Measurements from ENCODE around the gene GMPPA.

GMPPA gene

GRCh38 chr2:219478916-219479315 lies 19.8 kb upstream of the GMPPA start:
- in situ Hi-C loops (cut with HindIII; ENCODE audit: low sequenced_read_pairs) = no loop called here
- TF ChIP-seq CTCF (IDR thresholded peaks at IDR 0.05; ENCODE audit: low read depth, low read length) = no peak
- no peak for DNase-seq (ENCODE audit: low read depth, low spot score)

DNA sequence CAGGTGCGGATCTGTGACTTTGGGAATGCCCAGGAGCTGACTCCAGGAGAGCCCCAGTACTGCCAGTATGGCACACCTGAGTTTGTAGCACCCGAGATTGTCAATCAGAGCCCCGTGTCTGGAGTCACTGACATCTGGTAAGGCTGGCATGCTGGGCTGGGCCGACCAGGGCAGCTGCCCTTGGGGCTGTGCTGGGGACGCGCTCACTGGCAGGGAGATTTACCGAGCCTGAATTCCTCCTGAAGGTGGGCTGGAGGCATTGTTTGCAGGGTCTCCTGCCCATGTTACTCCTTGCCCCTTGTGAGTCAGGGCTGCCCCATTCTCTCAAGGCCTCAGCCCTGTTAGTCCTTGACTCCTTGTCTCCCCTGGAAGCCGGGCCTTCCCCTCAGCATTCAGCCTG lies 18.7 kb upstream of the GMPPA start:
- DNase-seq (ENCODE audit: low read depth, low spot score) = no peak
- TF ChIP-seq CTCF (IDR thresholded peaks at IDR 0.05; ENCODE audit: low read depth, low read length) = no peak
- H3K4me3 ChIP-seq (ENCODE audit: low read depth, low read length) = no peak overlapping the region
- in situ Hi-C loops (cut with HindIII; ENCODE audit: low sequenced_read_pairs) = no loop called here

More at GRCh38 chr2:219478916-219479315, 19.8 kb upstream of the GMPPA start:
- H3K4me3 ChIP-seq (ENCODE audit: low read depth, low read length) = no peak overlapping the region

- in situ Hi-C loops (cut with HindIII; ENCODE audit: low sequenced_read_pairs) = no loop called here
- DNase-seq (ENCODE audit: low read depth, low spot score) = no peak
- no peak overlapping the region for H3K4me3 ChIP-seq (ENCODE audit: low read depth, low read length)
- no peak for TF ChIP-seq CTCF (IDR thresholded peaks at IDR 0.05; ENCODE audit: low read depth, low read length)
Observed at GRCh38 chr2:219482674-219483405, 15.9 kb upstream of the GMPPA start.

GRCh38 chr2:219483451-219484342 lies 15.0 kb upstream of the GMPPA start:
- in situ Hi-C loops (cut with HindIII; ENCODE audit: low sequenced_read_pairs) = no loop called here

DNA sequence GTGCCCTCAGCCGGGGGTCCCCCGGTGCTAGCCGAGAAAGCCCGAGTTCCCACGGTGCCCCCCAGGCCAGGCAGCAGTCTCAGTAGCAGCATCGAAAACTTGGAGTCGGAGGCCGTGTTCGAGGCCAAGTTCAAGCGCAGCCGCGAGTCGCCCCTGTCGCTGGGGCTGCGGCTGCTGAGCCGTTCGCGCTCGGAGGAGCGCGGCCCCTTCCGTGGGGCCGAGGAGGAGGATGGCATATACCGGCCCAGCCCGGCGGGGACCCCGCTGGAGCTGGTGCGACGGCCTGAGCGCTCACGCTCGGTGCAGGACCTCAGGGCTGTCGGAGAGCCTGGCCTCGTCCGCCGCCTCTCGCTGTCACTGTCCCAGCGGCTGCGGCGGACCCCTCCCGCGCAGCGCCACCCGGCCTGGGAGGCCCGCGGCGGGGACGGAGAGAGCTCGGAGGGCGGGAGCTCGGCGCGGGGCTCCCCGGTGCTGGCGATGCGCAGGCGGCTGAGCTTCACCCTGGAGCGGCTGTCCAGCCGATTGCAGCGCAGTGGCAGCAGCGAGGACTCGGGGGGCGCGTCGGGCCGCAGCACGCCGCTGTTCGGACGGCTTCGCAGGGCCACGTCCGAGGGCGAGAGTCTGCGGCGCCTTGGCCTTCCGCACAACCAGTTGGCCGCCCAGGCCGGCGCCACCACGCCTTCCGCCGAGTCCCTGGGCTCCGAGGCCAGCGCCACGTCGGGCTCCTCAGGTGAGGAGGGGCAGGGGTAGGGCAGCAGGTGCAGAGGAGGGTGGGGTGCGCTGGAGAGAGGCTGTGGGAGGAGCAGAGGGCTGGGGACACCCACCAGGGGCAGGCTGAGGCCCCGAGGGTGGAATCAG lies 14.1 kb upstream of the GMPPA start:
- no peak for DNase-seq (ENCODE audit: low read depth, low spot score)
- in situ Hi-C loops (cut with HindIII; ENCODE audit: low sequenced_read_pairs) = no loop called here
- TF ChIP-seq CTCF (IDR thresholded peaks at IDR 0.05; ENCODE audit: low read depth, low read length) = no peak
- no peak overlapping the region for H3K4me3 ChIP-seq (ENCODE audit: low read depth, low read length)

More at GRCh38 chr2:219483451-219484342, 15.0 kb upstream of the GMPPA start:
- no peak for DNase-seq (ENCODE audit: low read depth, low spot score)
- no peak for TF ChIP-seq CTCF (IDR thresholded peaks at IDR 0.05; ENCODE audit: low read depth, low read length)
- no peak overlapping the region for H3K4me3 ChIP-seq (ENCODE audit: low read depth, low read length)

DNA sequence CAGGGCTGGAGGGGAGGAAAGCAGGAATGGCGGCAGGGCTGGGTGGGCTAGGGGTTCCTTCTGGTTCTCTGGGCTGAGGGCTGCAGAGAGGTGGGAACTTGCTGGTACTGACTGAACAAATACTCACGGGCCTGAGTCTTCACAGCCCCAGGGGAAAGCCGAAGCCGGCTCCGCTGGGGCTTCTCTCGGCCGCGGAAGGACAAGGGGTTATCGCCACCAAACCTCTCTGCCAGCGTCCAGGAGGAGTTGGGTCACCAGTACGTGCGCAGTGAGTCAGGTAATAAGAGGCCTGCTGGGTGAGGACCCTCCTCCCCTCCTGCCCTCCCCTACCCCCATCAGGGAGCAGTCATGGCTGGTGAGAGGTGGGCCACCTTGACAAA lies 13.5 kb upstream of the GMPPA start:
- TF ChIP-seq CTCF (IDR thresholded peaks at IDR 0.05; ENCODE audit: low read depth, low read length) = no peak
- DNase-seq (ENCODE audit: low read depth, low spot score) = no peak
- in situ Hi-C loops (cut with HindIII; ENCODE audit: low sequenced_read_pairs) = no loop called here
- H3K4me3 ChIP-seq (ENCODE audit: low read depth, low read length) = no peak overlapping the region
